ENCODE data around the gene MGA.
A peak's percentile ranks its signal among the peaks of the same experiment; 100 is the strongest.
"Not testable (repeated sequence)": the region's sequence is repeated elsewhere in the genome, so short reads cannot be mapped to it uniquely, and the experiment has no call there.

Gene MGA

DNA sequence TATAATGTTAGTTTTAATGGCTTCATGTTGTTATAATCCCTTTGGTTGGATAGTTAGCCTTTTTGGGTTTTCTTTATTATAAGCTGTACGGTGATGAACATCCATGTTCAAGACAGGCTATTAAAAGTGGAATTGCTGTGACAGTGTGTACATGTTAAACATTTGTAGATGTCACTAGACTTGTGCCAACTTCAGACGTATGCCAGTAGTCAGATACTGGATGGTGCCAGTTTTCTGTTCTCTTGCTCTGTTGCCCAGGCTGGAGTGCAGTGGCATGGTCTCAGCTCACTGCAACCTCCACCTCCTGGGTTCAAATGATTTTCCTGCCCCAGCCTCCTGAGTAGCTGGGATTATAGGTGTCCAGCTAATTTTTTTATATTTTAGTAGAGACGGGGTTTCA lies 54.1 kb downstream of the MGA start:
- DNase-seq (ENCODE audit: low read depth in 2 of 2) = no peak

GRCh38 chr15:41716864-41717263 lies 56.7 kb downstream of the MGA start:
- no peak for DNase-seq (ENCODE audit: low read depth in 2 of 2)

DNA sequence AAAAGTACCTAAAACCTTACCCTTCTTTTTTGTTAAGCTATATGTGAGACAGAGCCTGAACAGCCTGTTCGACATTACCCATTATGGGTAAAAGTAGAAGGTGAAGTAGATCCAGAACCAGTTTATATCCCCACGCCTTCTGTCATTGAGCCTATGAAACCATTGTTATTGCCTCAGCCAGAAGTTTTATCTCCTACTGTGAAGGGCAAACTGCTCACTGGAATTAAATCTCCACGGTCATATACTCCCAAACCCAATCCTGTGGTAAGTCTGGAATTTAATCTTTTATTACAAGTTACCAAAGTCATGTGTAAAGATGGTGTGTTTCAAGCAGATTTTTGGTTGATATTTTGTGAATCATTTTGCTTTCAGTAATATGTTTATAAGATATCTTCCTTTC lies 66.9 kb downstream of the MGA start:
- DNase-seq (ENCODE audit: low read depth in 2 of 2) = no peak

GRCh38 chr15:41728061-41728460 lies 67.9 kb downstream of the MGA start:
- DNase-seq (ENCODE audit: low read depth in 2 of 2) = not testable (repeated sequence)

GRCh38 chr15:41730543-41730942 lies 70.3 kb downstream of the MGA start:
- DNase-seq (ENCODE audit: low read depth in 2 of 2) = no peak

- no peak for DNase-seq (ENCODE audit: low read depth in 2 of 2)
Measured at GRCh38 chr15:41732483-41732882, 72.3 kb downstream of the MGA start.

DNA sequence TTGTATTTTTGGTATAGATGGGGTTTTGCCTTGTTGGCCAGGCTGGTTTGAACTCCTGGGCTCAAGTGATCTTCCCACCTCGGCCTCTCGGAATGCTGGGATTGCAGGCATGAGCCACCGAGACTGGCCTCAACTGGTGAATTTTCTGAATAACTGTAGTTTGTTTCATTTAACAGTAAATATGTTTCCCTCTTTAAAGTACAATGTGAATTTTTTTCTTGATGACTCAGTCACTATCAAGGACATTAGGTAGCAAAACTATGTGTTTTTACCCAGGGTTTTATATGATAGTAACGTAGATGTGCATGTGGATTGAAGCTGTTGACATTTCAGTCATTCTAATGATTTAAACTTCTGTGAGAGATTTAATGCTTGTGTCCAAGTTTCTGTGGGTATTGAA lies 73.9 kb downstream of the MGA start:
- no peak for DNase-seq (ENCODE audit: low read depth in 2 of 2)

- DNase-seq (ENCODE audit: low read depth in 2 of 2) = no peak
Measured at GRCh38 chr15:41735046-41735445, 74.8 kb downstream of the MGA start.

DNA sequence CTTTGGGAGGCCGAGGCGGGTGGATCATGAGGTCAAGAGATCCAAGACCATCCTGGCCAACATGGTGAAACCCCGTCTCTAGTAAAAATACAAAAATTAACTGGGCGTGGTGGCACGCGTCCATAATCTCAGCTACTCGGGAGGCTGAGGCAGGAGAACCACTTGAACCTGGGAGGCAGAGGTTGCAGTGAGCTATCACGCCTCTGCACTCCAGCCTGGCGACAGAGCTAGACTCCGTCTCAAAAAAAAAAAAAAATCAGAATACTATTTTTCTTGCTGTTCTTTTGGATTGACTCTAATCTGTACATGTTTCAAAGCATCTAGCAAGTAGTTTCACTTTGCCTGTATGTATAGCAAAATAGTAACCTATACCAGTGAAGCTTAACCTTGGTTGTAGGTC lies 75.3 kb downstream of the MGA start:
- not testable (repeated sequence) for DNase-seq (ENCODE audit: low read depth in 2 of 2)

- no peak for DNase-seq (ENCODE audit: low read depth in 2 of 2)
Measured at GRCh38 chr15:41746802-41747201, 86.6 kb downstream of the MGA start.

- no peak for DNase-seq (ENCODE audit: low read depth in 2 of 2)
Measured at GRCh38 chr15:41756198-41756597, 96.0 kb downstream of the MGA start.

DNA sequence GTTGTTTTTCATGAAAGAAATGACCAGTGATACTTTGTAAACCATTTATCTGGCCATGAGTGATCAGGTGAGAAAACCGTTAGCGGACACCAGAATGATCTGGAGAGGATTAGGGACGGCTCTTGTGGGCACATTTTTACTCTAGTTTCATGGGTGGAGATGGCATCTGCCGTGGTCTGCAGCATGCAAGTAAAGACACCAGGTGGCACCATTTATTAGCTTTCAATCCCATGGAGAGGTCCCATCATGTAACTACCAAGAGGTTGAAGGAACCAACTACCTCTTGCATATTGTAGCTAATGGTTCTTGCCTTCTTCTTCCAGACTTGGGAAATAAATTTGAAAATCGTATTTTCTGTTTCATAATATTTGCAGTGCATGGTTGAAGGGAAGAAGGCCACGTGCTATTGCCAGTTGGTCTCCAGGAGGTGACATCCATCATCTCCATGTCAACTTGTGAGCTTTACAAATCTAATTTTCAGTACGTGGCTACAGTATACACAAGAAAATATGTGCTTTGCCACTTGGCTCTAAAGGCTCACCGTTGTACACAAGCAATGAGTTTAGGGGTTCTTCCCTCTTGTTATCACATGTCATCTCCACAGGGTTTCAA lies 112.6 kb downstream of the MGA start:
- DNase-seq (ENCODE audit: low read depth in 2 of 2) = peak; percentile 19 to 32

DNA sequence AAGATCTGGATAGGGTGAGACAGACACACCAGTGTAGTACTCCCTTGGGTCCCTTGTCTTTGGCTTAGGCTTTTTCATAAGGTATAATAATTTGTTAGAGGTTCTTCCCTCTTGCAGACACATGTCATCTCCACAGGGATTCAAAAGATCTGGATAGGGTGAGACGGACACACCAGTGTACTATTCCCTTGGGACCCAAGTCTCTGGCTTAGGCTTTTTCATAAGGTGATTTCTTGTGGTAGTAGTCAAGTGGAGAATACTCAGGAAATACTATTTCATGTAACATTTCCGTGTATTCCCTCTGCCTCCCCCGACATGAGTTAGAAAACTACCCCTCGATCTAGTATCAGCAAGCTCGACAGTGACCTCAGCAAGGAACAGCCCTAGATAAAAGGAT lies 113.1 kb downstream of the MGA start:
- DNase-seq (ENCODE audit: low read depth in 2 of 2) = no peak

DNA sequence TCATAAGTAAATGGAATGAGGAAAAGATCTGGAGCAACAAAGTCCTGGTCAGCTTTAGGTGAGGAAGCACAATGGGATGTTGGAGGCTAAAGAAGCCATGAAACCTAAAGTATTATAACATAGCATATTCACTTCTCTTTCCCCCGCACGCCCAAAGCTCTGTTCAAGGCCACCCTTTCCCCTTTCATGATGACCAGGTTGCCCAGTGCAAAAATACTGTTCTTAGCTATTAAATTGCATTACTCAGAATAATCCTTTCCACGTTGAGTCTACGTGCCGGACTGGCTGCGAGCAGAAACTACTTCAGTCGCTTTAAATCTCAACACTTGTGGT lies 113.5 kb downstream of the MGA start:
- DNase-seq (ENCODE audit: low read depth in 2 of 2) = no peak

DNA sequence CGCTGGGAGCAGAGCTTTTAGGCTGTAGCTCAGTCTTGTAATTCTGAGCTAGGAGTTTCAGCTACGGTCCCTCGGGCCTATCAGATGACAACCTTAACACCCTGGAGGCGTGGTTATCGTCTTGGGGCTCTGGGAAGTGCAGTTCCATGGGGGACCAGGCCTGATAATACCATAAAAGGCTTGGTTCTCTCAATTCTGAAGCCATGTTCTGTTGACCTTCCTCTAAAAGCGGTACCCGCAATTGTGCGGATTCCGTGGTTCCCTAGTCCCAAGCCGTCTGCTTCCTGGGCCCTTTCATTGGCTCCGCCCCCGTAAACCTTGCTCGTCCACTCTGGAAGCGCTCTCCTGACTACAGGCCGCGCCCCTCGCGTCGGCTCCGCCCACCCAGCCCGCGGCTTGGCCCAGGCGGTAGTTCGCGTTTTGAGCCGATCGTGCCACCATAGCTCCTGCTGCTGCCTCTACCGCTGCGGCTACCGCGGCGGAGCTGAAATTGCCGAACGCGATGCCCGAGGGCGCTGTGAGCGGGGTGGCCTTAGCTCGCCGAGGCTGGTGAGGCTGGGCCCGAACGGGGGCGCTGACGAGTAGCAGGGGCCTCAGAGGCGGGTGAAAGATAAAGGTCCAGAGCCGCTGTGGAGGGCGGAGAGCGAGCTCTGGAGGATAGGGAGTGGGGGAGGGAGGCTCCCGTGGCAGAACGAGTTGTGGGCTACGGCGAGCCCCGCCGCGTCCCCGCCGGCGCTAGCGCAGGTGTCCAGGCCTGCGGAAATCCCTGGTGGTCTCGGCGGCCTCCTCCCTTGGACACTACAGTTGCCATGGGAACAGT lies 114.1 kb downstream of the MGA start, which contains the start of gene MAPKBP1:
Gene MAPKBP1 (plus strand): TSS at position 423 of the 820 bp plus-strand sequence. CDS start 792 bp downstream, outside the sequence.
- peak; percentile 98 to 99 for DNase-seq (ENCODE audit: low read depth in 2 of 2)

DNA sequence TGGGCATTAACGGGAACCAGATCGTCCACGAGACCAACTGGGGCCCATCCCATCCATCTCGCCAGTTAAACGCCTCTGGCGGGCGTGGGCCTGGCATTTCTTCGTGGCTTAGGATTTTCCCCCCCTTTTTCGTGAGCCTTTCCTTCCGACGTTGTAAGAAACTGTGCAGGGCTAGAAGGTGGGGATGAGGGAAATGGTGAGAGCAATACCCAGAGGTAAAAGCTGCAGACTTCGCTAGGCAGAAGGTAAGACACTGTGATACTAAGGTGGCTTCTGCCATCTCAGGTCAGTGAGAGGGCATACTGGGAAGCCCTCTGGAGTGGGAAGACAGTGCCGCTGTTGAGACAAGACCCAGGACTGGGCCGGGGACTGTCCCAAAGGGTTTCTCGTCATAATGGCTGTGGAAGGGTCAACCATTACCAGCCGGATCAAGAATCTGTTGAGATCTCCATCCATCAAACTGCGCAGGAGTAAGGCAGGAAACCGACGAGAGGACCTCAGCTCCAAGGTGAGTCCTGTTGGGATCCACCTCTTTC lies 114.7 kb downstream of the MGA start:
- no peak for DNase-seq (ENCODE audit: low read depth in 2 of 2)

GRCh38 chr15:41775651-41776050 lies 115.4 kb downstream of the MGA start:
- DNase-seq (ENCODE audit: low read depth in 2 of 2) = no peak

- no peak for DNase-seq (ENCODE audit: low read depth in 2 of 2)
Measured at GRCh38 chr15:41777421-41777973, 117.3 kb downstream of the MGA start.

GRCh38 chr15:41778521-41778920 lies 118.3 kb downstream of the MGA start:
- no peak for DNase-seq (ENCODE audit: low read depth in 2 of 2)

DNA sequence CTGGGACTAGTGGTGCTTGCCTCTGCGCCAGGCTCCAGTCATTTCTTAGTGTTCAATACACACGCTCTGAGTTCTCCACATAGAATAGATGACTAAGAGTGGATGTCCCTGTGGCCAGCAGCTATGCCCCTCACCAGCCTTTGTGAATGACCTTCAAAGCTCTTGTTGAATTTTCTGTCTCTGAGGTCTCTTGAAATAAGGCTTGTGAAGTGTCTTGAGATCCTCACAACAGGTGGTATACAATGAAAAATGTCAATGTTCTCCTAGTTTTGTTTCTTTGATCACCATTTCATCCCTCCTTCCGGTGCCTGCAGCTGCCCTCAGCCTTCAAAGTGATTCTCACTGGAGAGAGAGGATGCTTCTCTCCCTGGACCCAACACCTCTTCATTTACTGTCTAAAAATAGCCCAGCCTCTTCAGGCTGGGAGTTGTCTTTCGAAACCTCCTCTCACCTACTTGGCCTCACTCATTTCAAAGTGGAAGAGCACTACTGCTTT lies 119.5 kb downstream of the MGA start:
- DNase-seq (ENCODE audit: low read depth in 2 of 2) = no peak

DNA sequence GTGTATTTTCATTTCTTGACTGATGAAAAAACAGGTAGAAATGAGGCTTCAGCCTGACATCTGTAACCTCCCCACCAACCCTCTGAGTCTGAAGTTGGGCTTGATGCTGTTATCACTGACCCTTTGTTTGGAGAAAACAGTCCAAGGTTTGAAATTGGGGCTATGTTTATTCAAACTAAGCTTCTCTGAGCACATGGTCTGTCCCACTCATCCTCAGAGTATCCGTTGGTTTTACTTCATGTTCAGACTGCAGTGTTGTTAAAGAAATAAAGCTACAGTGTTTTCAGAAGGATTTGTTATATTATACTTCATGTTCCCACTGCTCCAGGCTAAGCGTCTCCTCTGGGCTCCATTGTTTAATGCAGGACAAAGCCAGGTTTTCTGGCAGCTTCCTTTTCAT lies 120.1 kb downstream of the MGA start:
- DNase-seq (ENCODE audit: low read depth in 2 of 2) = no peak

- no peak for DNase-seq (ENCODE audit: low read depth in 2 of 2)
Measured at GRCh38 chr15:41780727-41781126, 120.5 kb downstream of the MGA start.
